SK-N-SH (cell line): Measurements from ENCODE around the gene RPL9. TPM values are rescaled to one million over a fixed set of nuclear protein-coding genes. Genes with fewer than 3 reads are reported as not detected.

Source experiments
- CTCF ChIA-PET: fragments of 300-600, 350-600 bp; formaldehyde crosslinking; extraction: SDS; loops from one replicate; lab custom pipeline; 2021; lab: Yijun Ruan, JAX
- POLR2A ChIA-PET: fragments of 350-600 bp; sonication (Branson Sonifier 250); formaldehyde crosslinking; extraction: SDS; loops from one replicate; lab custom pipeline; 2020; ENCODE audit warnings: antibody characterized with exemption, inconsistent platforms; lab: Yijun Ruan, JAX
- DNase-seq: peaks from one replicate; pipeline ENCODE4 v3.0.0; 2012
- H2AFZ ChIP-seq: fragments of 200-600 bp; sonication (generic); 2 replicates; pipeline ENCODE4 v1.8.1; 2016; ENCODE audit warnings: antibody characterized with exemption, mild to moderate bottlenecking, low read depth
- H3F3A ChIP-seq: fragments of 200-600 bp; sonication (generic); replicated peaks from 2 replicates; pipeline ENCODE3; 2016; ENCODE audit warnings: antibody characterized with exemption, mild to moderate bottlenecking; ENCODE audit not compliant: insufficient read depth
- H3K27ac ChIP-seq, 2 experiments: fragments of 200-500 bp in 1 of 2; fragments of 200-600 bp in 1 of 2; sonication (Bioruptor generic) in 1 of 2; sonication (generic), shearing (Covaris generic) in 1 of 2; 2 replicates each; pipeline versions ENCODE4 v1.5.1 to v1.6.1; 2014 to 2016; ENCODE audit warnings: low read depth in 2 of 2, inconsistent platforms in 1 of 2, low read length in 1 of 2, mild to moderate bottlenecking in 1 of 2, mixed read lengths in 1 of 2
- H3K27me3 ChIP-seq: fragments of 200-600 bp; sonication (generic), shearing (Covaris generic); 2 replicates; pipeline ENCODE4 v1.6.1; 2016; ENCODE audit warnings: mixed run types; ENCODE audit not compliant: insufficient read depth
- H3K36me3 ChIP-seq, 2 experiments: fragments of 200-500 bp in 1 of 2; fragments of 200-600 bp in 1 of 2; sonication (Bioruptor generic) in 1 of 2; sonication (generic) in 1 of 2; replicated peaks in 1 of 2; 2 replicates each; pipeline versions ENCODE3 to v1.5.1; 2014 to 2016; ENCODE audit warnings: low read length in 1 of 2, mild to moderate bottlenecking in 1 of 2; ENCODE audit not compliant: insufficient read depth in 2 of 2, control insufficient read depth in 1 of 2
- H3K4me1 ChIP-seq, 2 experiments: fragments of 200-500 bp in 1 of 2; fragments of 200-600 bp in 1 of 2; sonication (Bioruptor generic) in 1 of 2; sonication (generic), shearing (Covaris generic) in 1 of 2; 2 replicates each; pipeline versions ENCODE4 v1.5.1 to v1.6.1; 2014 to 2016; ENCODE audit warnings: low read depth in 1 of 2, low read length in 1 of 2, mixed run types in 1 of 2; ENCODE audit not compliant: insufficient read depth in 2 of 2, control insufficient read depth in 1 of 2
- H3K4me2 ChIP-seq: fragments of 200-600 bp; sonication (generic), shearing (Covaris generic); 2 replicates; pipeline ENCODE4 v1.6.1; 2017; ENCODE audit warnings: mixed run types
- H3K4me3 ChIP-seq, 2 experiments: fragments of 200-500 bp in 1 of 2; fragments of 200-600 bp in 1 of 2; sonication (Bioruptor generic) in 1 of 2; sonication (generic), shearing (Covaris generic) in 1 of 2; 2 replicates each; pipeline versions ENCODE4 v1.5.1 to v1.8.1; 2014 to 2016; ENCODE audit warnings: low read depth in 2 of 2, inconsistent platforms in 1 of 2, low read length in 1 of 2, mild to moderate bottlenecking in 1 of 2, mixed read lengths in 1 of 2, moderate library complexity in 1 of 2
- H3K79me2 ChIP-seq: fragments of 200-600 bp; sonication (generic); 2 replicates; pipeline ENCODE4 v1.8.1; 2017; ENCODE audit warnings: mild to moderate bottlenecking; ENCODE audit not compliant: insufficient read depth
- H3K9ac ChIP-seq: fragments of 200-600 bp; sonication (generic); 2 replicates; pipeline ENCODE4 v1.6.1; 2017; ENCODE audit warnings: mixed run types
- H3K9me2 ChIP-seq: fragments of 200-600 bp; sonication (generic); 2 replicates; pipeline ENCODE4 v1.6.1; 2017; ENCODE audit warnings: mixed run types
- H3K9me3 ChIP-seq: fragments of 200-600 bp; sonication (generic); 2 replicates; pipeline ENCODE4 v1.6.1; 2017; ENCODE audit warnings: mixed run types, mild to moderate bottlenecking, moderate library complexity
- H4K20me1 ChIP-seq: fragments of 200-600 bp; sonication (generic); 2 replicates; pipeline ENCODE4 v1.6.1; 2017; ENCODE audit warnings: mild to moderate bottlenecking, mixed run types; ENCODE audit not compliant: insufficient read depth
- ELF1 ChIP-seq: IDR thresholded peaks from 2 replicates; pipeline ENCODE4 v1.4.0; 2012
- EP300 ChIP-seq, 2 experiments: IDR thresholded peaks; 2 replicates each; pipeline versions ENCODE4 v1.4.0 to v1.6.1; 2012; ENCODE audit warnings: borderline replicate concordance in 1 of 2, low read depth in 1 of 2, low read length in 1 of 2
- FOXJ3 ChIP-seq: sonication (generic); formaldehyde crosslinking; IDR thresholded peaks from 2 replicates; pipeline ENCODE4 v1.5.1; 2020; ENCODE audit warnings: mild to moderate bottlenecking, missing genetic modification reagents
- GATA2 ChIP-seq: sonication (generic); formaldehyde crosslinking; IDR thresholded peaks from 2 replicates; pipeline ENCODE4 v1.5.0; 2020; ENCODE audit warnings: mild to moderate bottlenecking, missing genetic modification reagents
- JUND ChIP-seq: IDR thresholded peaks from 2 replicates; pipeline ENCODE4 v1.4.0; 2012
- MEF2A ChIP-seq: IDR thresholded peaks from 2 replicates; pipeline ENCODE4 v1.4.0; 2012; ENCODE audit warnings: low read depth, borderline replicate concordance
- NFIC ChIP-seq: IDR thresholded peaks from 2 replicates; pipeline ENCODE4 v1.4.0; 2012; ENCODE audit warnings: borderline replicate concordance
- POLR2AphosphoS5 ChIP-seq: IDR thresholded peaks from 2 replicates; pipeline ENCODE4 v1.6.1; 2012; ENCODE audit warnings: low read depth, low read length
- RAD21 ChIP-seq: IDR thresholded peaks from 2 replicates; pipeline ENCODE4 v1.6.1; 2012; ENCODE audit warnings: mild to moderate bottlenecking, low read length
- RCOR1 ChIP-seq: fragments of 150-350 bp; IDR thresholded peaks from 2 replicates; pipeline ENCODE4 v1.6.1; 2017; ENCODE audit warnings: antibody characterized with exemption, low read length
- RXRA ChIP-seq: IDR thresholded peaks from 2 replicates; pipeline ENCODE4 v1.4.0; 2012; ENCODE audit warnings: low read depth, mild to moderate bottlenecking, borderline replicate concordance
- SMC3 ChIP-seq: IDR thresholded peaks from 2 replicates; pipeline ENCODE4 v1.6.1; 2012; ENCODE audit warnings: low read depth, low read length, improper control_type of control experiment
- TCF12 ChIP-seq: IDR thresholded peaks from 2 replicates; pipeline ENCODE4 v1.4.0; 2012
- YY1 ChIP-seq: IDR thresholded peaks from 2 replicates; pipeline ENCODE4 v1.4.0; 2012; ENCODE audit warnings: low read depth, mild to moderate bottlenecking
- WGBS: methylation state at CpG from one replicate; pipeline ENCODE4 v1.1.6; 2017; ENCODE audit warnings: low lambda C conversion rate; 5-methylcytosine and 5-hydroxymethylcytosine counted together
- polyA plus RNA-seq, 3 experiments: library from polyadenylated mRNA; depleted of rRNA; stranded (reverse); fragments of >200 nt; gene quantifications; 2 replicates each; pipeline ENCODE4 v1.2.3, GENCODE V29; 2012
- TF ChIP-seq, protein P1 (sequence below): fragments of 150-350 bp; IDR thresholded peaks from 2 replicates; pipeline ENCODE4 v1.6.1; 2017; ENCODE audit warnings: antibody characterized with exemption, low read length, low read depth, borderline replicate concordance
- TF ChIP-seq, protein P2 (sequence below): IDR thresholded peaks from 2 replicates; pipeline ENCODE4 v1.4.0; 2012; ENCODE audit warnings: low read depth, borderline replicate concordance
- TF ChIP-seq, protein P3 (sequence below): fragments of 150-350 bp; IDR thresholded peaks from 2 replicates; pipeline ENCODE4 v1.6.1; 2016; ENCODE audit warnings: mild to moderate bottlenecking, low read depth, low read length
- TF ChIP-seq, protein P4 (sequence below): fragments of 200-600 bp; sonication (generic); IDR thresholded peaks from 2 replicates; pipeline ENCODE4 v1.6.1; 2017; ENCODE audit warnings: antibody characterized with exemption, mild to moderate bottlenecking, moderate library complexity
- TF ChIP-seq, protein P5 (sequence below): IDR thresholded peaks from 2 replicates; pipeline ENCODE4 v1.6.1; 2012; ENCODE audit warnings: mild to moderate bottlenecking, low read depth, low read length, moderate library complexity

The RPL9 gene
- polyA plus RNA-seq, 1 of the 3 experiments (the other 2 are of a cell fraction) = 1,564 TPM

DNA sequence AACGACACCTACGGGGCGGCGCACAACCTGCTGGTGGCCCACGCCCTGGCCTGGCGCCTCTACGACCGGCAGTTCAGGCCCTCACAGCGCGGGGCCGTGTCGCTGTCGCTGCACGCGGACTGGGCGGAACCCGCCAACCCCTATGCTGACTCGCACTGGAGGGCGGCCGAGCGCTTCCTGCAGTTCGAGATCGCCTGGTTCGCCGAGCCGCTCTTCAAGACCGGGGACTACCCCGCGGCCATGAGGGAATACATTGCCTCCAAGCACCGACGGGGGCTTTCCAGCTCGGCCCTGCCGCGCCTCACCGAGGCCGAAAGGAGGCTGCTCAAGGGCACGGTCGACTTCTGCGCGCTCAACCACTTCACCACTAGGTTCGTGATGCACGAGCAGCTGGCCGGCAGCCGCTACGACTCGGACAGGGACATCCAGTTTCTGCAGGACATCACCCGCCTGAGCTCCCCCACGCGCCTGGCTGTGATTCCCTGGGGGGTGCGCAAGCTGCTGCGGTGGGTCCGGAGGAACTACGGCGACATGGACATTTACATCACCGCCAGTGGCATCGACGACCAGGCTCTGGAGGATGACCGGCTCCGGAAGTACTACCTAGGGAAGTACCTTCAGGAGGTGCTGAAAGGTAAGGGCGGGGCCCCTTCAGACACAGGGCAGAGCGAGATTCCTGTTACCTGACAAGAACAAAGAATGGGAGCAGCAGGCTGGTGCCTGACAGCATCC lies 11.7 kb downstream of the RPL9 start:
- peaks cover 41% of the 10 kb centered on the region for H3F3A ChIP-seq
- CTCF ChIA-PET = no interaction called here

More for the DNA sequence above, 11.7 kb downstream of the RPL9 start:
- Histone ChIP-seq H3K36me3 (peaks cover 21 to 24% of the 10 kb centered on the region in 2 experiments), H3K4me2 (no peak overlapping the region), H3K4me1 (no peaks in the 10 kb centered on the region), H3K79me2 (no peaks in the 10 kb centered on the region), H2AFZ (no peak overlapping the region), H3K9me3 (no peaks in the 10 kb centered on the region), H4K20me1 (0 out of 2 replicates have a peak, but pooled peaks cover 3% of the 10 kb centered on the region), H3K27ac (no peak overlapping the region), H3K27me3 (no peaks in the 10 kb centered on the region), H3K9ac (no peak overlapping the region), H3K9me2 (no peaks in the 10 kb centered on the region), H3K4me3 (no peak overlapping the region)
- 96% methylated on average over 59 of the region's 61 CpGs for WGBS
- DNase-seq = no peak
- no peak for TF ChIP-seq RXRA
- TF ChIP-seq RAD21 = no peak
- TF ChIP-seq, protein P1, sequence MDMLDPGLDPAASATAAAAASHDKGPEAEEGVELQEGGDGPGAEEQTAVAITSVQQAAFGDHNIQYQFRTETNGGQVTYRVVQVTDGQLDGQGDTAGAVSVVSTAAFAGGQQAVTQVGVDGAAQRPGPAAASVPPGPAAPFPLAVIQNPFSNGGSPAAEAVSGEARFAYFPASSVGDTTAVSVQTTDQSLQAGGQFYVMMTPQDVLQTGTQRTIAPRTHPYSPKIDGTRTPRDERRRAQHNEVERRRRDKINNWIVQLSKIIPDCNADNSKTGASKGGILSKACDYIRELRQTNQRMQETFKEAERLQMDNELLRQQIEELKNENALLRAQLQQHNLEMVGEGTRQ = no peak
- TF ChIP-seq, protein P2, sequence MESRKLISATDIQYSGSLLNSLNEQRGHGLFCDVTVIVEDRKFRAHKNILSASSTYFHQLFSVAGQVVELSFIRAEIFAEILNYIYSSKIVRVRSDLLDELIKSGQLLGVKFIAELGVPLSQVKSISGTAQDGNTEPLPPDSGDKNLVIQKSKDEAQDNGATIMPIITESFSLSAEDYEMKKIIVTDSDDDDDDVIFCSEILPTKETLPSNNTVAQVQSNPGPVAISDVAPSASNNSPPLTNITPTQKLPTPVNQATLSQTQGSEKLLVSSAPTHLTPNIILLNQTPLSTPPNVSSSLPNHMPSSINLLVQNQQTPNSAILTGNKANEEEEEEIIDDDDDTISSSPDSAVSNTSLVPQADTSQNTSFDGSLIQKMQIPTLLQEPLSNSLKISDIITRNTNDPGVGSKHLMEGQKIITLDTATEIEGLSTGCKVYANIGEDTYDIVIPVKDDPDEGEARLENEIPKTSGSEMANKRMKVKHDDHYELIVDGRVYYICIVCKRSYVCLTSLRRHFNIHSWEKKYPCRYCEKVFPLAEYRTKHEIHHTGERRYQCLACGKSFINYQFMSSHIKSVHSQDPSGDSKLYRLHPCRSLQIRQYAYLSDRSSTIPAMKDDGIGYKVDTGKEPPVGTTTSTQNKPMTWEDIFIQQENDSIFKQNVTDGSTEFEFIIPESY = no peak
- TF ChIP-seq, protein P3, sequence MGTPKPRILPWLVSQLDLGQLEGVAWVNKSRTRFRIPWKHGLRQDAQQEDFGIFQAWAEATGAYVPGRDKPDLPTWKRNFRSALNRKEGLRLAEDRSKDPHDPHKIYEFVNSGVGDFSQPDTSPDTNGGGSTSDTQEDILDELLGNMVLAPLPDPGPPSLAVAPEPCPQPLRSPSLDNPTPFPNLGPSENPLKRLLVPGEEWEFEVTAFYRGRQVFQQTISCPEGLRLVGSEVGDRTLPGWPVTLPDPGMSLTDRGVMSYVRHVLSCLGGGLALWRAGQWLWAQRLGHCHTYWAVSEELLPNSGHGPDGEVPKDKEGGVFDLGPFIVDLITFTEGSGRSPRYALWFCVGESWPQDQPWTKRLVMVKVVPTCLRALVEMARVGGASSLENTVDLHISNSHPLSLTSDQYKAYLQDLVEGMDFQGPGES = no peak
- no peak for TF ChIP-seq ELF1
- no peak for TF ChIP-seq GATA2 (CRISPR knock-in tag)
- TF ChIP-seq, protein P4, sequence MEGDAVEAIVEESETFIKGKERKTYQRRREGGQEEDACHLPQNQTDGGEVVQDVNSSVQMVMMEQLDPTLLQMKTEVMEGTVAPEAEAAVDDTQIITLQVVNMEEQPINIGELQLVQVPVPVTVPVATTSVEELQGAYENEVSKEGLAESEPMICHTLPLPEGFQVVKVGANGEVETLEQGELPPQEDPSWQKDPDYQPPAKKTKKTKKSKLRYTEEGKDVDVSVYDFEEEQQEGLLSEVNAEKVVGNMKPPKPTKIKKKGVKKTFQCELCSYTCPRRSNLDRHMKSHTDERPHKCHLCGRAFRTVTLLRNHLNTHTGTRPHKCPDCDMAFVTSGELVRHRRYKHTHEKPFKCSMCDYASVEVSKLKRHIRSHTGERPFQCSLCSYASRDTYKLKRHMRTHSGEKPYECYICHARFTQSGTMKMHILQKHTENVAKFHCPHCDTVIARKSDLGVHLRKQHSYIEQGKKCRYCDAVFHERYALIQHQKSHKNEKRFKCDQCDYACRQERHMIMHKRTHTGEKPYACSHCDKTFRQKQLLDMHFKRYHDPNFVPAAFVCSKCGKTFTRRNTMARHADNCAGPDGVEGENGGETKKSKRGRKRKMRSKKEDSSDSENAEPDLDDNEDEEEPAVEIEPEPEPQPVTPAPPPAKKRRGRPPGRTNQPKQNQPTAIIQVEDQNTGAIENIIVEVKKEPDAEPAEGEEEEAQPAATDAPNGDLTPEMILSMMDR = no peak
- TF ChIP-seq TCF12 = no peak
- no peak for TF ChIP-seq JUND
- no peak for TF ChIP-seq FOXJ3 (CRISPR knock-in tag)
- TF ChIP-seq SMC3 = no peak
- TF ChIP-seq YY1 = no peak
- no peak for TF ChIP-seq POLR2AphosphoS5
- TF ChIP-seq MEF2A = no peak
- TF ChIP-seq, protein P5, sequence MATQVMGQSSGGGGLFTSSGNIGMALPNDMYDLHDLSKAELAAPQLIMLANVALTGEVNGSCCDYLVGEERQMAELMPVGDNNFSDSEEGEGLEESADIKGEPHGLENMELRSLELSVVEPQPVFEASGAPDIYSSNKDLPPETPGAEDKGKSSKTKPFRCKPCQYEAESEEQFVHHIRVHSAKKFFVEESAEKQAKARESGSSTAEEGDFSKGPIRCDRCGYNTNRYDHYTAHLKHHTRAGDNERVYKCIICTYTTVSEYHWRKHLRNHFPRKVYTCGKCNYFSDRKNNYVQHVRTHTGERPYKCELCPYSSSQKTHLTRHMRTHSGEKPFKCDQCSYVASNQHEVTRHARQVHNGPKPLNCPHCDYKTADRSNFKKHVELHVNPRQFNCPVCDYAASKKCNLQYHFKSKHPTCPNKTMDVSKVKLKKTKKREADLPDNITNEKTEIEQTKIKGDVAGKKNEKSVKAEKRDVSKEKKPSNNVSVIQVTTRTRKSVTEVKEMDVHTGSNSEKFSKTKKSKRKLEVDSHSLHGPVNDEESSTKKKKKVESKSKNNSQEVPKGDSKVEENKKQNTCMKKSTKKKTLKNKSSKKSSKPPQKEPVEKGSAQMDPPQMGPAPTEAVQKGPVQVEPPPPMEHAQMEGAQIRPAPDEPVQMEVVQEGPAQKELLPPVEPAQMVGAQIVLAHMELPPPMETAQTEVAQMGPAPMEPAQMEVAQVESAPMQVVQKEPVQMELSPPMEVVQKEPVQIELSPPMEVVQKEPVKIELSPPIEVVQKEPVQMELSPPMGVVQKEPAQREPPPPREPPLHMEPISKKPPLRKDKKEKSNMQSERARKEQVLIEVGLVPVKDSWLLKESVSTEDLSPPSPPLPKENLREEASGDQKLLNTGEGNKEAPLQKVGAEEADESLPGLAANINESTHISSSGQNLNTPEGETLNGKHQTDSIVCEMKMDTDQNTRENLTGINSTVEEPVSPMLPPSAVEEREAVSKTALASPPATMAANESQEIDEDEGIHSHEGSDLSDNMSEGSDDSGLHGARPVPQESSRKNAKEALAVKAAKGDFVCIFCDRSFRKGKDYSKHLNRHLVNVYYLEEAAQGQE = no peak
- no peak for TF ChIP-seq RCOR1
- TF ChIP-seq EP300 (IDR thresholded peaks at IDR 0.05; ENCODE audit: borderline replicate concordance in 1 of 2, low read depth in 1 of 2, low read length in 1 of 2) = no peak
- no peak for TF ChIP-seq NFIC
- POLR2A ChIA-PET = no interaction called here
